ENCODE measurements around the gene ZNF277.

ZNF277 gene

GRCh38 chr7:112254156-112254555 is 47.7 kb downstream of the ZNF277 start:
- DNase-seq (ENCODE audit: low read depth): no peak

- no peak for DNase-seq (ENCODE audit: low read depth)
Observed at GRCh38 chr7:112254709-112255387, 48.4 kb downstream of the ZNF277 start.

GRCh38 chr7:112255388-112255720 is 48.9 kb downstream of the ZNF277 start:
- DNase-seq (ENCODE audit: low read depth): no peak

- no peak for DNase-seq (ENCODE audit: low read depth)
Observed at GRCh38 chr7:112257073-112257472, 50.6 kb downstream of the ZNF277 start.

- no peak for DNase-seq (ENCODE audit: low read depth)
Observed at GRCh38 chr7:112260911-112261310, 54.4 kb downstream of the ZNF277 start.

GRCh38 chr7:112262036-112262435 is 55.5 kb downstream of the ZNF277 start:
- DNase-seq (ENCODE audit: low read depth): no peak

- no peak for DNase-seq (ENCODE audit: low read depth)
Observed at GRCh38 chr7:112262855-112263487, 56.5 kb downstream of the ZNF277 start.

- no peak for DNase-seq (ENCODE audit: low read depth)
Observed at GRCh38 chr7:112263519-112263918, 57.0 kb downstream of the ZNF277 start.

- no peak for DNase-seq (ENCODE audit: low read depth)
Observed at GRCh38 chr7:112266141-112266540, 59.6 kb downstream of the ZNF277 start.

GRCh38 chr7:112266595-112267270 is 60.2 kb downstream of the ZNF277 start:
- no peak for DNase-seq (ENCODE audit: low read depth)

- DNase-seq (ENCODE audit: low read depth): no peak
Observed at GRCh38 chr7:112267944-112268691, 61.6 kb downstream of the ZNF277 start.

- DNase-seq (ENCODE audit: low read depth): no peak
Observed at GRCh38 chr7:112271162-112271561, 64.7 kb downstream of the ZNF277 start.

- no peak for DNase-seq (ENCODE audit: low read depth)
Observed at GRCh38 chr7:112272921-112273561, 66.5 kb downstream of the ZNF277 start.

- no peak for DNase-seq (ENCODE audit: low read depth)
Observed at GRCh38 chr7:112279042-112279441, 72.5 kb downstream of the ZNF277 start.

GRCh38 chr7:112280267-112280666 is 73.8 kb downstream of the ZNF277 start:
- DNase-seq (ENCODE audit: low read depth): no peak

- DNase-seq (ENCODE audit: low read depth): no peak
Observed at GRCh38 chr7:112282476-112283188, 76.1 kb downstream of the ZNF277 start.

- no peak for DNase-seq (ENCODE audit: low read depth)
Observed at GRCh38 chr7:112283382-112283910, 77.0 kb downstream of the ZNF277 start.

- DNase-seq (ENCODE audit: low read depth): no peak
Observed at GRCh38 chr7:112286250-112287086, 80.0 kb downstream of the ZNF277 start.

GRCh38 chr7:112288301-112288700 is 81.8 kb downstream of the ZNF277 start:
- no peak for DNase-seq (ENCODE audit: low read depth)

- no peak for DNase-seq (ENCODE audit: low read depth)
Observed at GRCh38 chr7:112290065-112290464, 83.6 kb downstream of the ZNF277 start.

All from stimulated activated CD4-positive, alpha-beta T cell treated with anti-CD3 and anti-CD28 coated beads, Interleukin-2, amount 100 ng/mL, for 4 hours (primary cell).